GM19468 (cell line): ENCODE data around the gene MTG2.

Source experiments
- ATAC-seq: cut with Tn5 transposase; IDR thresholded peaks from one replicate; pipeline ENCODE4 v1.9.1; 2021; ENCODE audit warnings: mild to moderate bottlenecking, moderate library complexity, moderate number of reproducible peaks; ENCODE audit not compliant: unreplicated experiment; ENCODE audit errors: extremely low read depth

The MTG2 gene

GRCh38 chr20:62178316-62179161, 4.3 kb upstream of the MTG2 start:
- ATAC-seq: no peak

DNA sequence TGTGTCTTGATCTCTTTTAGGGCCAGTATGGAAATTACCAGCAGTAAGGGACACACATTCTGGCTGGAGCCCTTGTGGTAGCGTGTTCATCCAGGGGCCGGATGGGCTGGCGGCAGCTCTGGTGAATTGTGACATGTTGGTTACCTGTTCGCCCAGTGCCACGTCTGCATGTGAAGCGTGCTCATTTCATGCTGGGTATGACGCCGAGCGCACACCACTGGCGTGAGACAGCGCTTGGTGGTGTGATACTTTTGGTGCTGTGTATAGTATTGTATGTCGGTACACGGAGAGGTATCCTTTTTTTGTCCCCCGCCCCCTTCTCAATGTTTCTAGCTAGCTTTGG, 3.7 kb upstream of the MTG2 start:
- no peak for ATAC-seq

DNA sequence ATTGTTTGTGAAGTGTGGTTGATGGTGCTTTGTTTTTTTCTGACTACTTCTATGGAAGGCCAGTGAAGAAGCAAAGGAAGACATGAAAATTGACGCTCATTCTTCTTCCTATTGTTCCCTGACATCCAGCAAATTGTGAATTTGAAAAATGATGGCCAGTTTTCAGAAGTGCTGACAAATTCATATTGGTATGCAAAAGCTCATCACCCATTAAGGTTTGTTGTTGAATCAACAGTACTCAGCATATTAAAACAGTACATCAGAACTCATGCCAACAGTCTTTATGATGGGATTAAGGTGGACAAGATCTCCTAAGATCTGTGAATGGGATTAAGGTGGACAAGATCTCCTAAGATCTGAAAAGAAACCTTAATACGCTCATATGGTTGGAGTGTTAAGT, 1.0 kb upstream of the MTG2 start:
- ATAC-seq: no peak

DNA sequence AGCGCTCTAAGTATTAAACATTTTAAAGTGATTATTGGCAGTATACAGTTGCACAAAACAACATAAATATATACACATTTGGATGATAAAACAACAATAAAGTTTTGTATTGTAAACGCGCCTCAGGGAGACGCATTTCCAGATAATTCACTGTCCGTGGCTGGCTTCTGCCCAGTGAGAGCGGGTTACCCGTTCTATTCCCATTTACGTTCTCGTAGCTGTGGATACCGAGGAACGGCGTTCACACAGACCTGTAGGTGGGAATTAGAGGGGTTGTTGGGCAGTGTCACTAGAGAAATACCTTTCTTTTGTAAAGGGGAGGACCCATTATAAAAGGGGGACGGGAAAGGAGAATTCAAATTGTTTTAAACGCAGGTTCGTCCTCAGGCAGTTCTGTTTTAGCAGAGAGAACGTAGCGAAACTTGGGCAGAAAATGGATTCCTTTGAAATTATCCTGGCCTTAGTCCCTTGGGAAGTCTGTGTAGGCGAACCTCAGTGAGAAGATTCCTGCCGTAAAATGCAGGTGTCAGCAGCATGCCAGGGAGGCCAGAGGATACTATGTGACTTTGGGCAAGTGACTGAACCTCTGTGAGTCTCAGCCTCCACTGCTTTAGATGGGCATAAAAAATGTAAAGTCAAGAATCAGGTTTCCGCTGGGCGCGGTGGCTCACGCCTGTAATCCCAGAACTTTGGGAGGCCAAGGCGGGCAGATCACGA, 756 bp downstream of the MTG2 start:
- ATAC-seq: no peak

DNA sequence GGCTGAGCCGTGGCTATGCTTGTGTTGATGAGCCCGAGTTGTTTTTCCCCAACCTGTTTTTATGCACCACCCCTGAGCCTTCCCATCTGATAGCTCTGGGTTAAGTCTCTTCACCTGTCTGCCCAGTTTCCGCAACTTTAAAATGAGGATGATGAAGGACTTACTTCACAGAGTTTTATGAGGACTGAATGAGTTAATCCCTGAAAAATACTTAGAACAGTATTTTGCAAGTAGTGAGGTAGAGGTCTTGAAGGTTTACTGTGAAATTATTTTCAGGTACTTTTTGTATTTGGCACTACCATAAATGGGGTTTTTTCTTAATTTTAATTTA, 3.2 kb downstream of the MTG2 start:
- ATAC-seq: no peak

GRCh38 chr20:62186887-62187866, 4.3 kb downstream of the MTG2 start:
- ATAC-seq: no peak

DNA sequence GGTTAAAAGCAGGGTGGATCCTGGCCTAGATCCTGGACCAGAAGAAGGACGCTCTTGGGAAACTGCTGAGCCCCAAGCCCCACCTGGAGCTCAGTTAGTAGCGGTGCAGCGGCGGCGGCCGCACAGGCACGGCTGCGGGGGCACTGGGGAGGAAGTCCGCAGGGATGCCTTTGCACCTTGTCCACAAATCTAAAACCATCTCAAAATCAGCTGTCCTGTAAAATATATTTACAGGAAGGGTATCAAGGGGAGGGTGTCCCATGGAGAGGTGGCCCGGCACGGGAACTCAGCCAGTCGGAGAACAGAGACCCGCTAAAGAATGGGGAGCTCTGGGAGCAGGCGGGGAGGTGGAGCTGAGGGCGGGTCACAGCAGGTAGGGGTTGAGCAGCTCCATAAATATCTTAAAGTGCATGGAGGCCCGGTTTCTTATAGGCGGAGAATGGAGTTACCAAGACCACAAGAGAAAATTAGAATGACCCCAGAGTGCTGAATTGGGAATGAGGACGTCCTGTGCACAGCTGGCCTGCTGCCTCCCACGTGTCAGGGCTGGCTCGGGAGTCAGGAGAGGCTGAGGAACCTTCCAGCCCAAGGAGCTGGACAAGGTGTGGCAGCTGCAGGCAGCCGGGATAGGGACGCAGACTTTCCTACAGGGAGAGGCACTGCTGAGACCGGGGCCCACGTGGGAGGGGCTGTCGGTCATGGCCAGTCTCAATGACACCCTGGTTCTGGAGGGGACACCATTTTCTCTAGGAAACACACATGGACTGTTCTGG, 8.0 kb downstream of the MTG2 start:
- ATAC-seq: no peak

- ATAC-seq: no peak
These were observed 9.1 kb downstream of the MTG2 start for GRCh38 chr20:62191781-62192559.

DNA sequence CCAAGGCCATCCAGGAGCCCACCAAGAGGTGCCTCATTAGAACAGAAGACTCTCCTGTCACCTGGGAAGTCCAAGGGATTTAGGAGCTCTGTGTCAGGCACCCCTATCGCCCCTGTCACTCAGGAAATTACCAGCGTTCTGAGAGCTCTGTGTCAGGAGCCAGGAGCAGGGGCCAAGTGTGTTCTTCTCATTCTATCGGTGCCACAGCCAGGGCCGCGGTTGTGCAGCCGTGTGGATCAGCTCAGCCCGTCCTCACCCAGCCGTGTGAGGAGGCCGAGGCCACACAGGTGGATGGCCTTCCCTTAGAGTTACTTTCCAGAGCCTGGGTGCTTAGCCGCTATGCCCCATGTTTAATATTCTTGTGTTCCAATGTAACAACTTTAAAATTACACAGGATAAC, 9.8 kb downstream of the MTG2 start:
- no peak for ATAC-seq

DNA sequence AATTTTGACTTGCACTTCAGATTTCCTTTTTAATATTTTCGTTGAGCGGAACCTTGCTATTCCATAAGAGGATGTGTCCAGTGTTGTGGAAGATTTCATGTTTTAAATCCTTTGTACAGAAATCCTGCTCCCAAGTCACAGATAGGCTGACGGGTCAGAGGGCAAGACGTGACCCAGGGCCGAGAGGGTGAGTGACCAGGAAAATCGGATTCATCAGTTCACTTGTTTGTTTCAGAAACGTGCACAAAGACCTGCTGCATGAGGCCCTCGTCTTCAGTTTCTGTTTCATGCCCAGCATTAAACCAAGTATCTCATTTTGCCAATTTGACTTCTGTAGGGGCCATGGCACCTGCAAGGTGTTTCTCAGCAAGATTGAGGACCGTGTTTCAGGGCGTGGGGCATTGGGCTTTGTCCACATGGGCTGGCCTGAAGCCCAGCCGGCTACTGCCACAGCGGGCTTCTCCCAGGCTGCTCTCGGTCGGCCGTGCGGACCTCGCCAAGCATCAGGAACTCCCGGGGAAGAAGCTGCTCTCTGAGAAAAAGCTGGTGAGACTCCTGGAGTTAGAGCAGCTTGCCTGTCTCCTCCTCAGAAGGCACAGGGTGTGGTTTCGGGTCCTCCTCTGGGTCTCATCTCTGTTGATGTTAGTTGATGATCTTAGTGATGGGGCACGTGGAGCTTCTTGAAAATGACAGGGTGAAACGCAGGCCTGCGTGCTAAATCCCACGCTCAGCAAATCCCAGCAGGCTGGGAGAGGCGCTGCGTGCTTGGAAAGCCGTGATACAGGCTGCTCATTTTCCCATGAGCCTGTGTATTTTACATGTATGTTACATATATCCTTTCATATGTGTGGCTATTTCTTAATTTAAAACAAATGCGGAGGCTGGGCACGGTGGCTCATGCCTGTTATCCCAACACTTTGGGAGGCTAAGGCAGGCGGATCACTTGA, 10.5 kb downstream of the MTG2 start:
- ATAC-seq: no peak

- ATAC-seq: no peak
These were observed 12.2 kb downstream of the MTG2 start for GRCh38 chr20:62195075-62195405.

GRCh38 chr20:62195736-62196135, 12.9 kb downstream of the MTG2 start:
- no peak for ATAC-seq

DNA sequence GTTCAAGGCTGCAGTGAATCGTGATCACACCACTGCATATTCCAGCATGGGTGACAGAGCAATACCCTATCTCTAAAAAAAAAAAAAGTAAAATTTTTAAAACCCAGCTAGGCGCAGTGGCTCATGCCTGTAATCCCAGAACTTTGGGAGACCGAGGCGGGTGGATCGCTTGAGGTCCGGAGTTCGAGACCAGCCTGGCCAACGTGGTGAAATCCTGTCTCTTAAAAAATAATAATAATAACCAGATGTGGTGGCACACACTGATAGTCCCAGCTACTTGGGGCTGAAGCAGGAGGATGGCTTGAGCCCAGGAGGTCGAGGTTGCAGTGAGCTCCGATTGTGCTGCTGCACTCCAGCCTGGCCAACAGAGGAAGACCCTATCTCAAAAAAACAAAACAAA, 13.5 kb downstream of the MTG2 start:
- no peak for ATAC-seq

DNA sequence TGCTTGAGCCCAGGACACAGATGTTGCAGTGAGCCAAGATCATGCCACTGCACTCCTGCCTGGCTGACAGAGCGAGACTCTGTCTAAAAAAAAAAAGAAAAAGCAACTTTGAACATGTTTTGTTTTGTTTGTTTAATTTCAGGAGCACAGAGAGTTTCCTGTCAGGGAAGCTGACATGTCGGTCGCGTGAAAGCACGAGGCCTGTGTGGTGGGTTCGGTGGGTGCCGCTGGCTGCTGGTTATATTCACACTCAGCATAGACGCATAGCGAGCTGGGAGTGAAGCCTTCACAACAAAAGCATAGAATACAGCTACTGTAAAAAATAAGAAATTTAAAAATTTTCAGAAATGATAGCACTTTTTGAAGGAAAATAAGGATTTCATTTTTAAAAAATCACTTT, 14.5 kb downstream of the MTG2 start:
- no peak for ATAC-seq

DNA sequence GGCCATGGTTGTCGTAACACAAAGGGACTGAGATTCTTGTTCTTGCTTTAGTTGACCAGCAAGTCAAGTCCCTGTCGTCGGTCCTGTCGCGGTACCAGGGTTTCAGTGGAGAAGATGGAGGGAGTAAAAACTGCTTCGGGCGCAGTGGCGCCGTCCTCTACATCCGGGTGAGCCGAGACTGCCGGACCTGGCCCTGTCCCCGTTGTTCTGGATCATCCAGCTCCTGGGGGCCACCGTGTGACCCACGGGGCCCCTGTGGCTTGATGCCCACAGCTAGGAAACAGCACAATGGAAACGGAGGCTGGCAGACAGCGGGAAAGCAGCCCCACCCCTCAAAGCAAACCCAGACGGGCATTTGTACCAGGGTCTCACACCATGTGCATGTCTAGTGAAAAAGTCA, 15.0 kb downstream of the MTG2 start:
- ATAC-seq: no peak

- no peak for ATAC-seq
These were observed 15.7 kb downstream of the MTG2 start for GRCh38 chr20:62198496-62198895.

GRCh38 chr20:62198931-62199330, 16.1 kb downstream of the MTG2 start:
- no peak for ATAC-seq

DNA sequence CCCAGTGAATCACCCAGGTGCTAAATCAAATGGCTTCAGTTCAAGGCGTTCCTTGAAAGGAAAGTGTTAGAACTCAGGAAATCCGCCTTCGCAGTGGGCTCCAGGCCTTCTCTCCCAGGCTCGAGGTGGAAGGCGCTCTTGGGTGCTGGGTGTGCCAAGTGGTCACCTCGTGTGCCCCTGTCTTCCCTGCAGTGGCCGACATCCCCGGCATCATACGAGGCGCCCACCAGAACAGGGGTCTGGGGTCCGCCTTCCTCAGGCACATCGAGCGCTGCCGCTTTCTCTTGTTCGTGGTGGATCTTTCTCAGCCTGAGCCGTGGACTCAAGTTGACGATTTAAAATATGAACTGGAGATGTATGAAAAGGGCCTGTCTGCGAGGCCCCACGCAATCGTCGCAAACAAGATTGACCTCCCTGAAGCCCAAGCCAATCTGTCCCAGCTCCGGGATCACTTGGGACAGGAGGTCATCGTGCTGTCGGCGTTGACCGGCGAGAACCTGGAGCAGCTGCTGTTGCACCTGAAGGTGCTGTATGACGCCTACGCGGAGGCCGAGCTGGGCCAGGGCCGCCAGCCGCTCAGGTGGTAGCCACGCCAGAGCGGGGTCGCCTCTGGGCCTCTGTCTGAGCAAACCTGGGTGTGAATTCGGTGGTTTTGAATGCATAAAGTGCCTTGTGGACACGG, 17.8 kb downstream of the MTG2 start:
- no peak for ATAC-seq
